IMR-90 (cell line): ENCODE results near the gene AOPEP. TPM values are rescaled to one million over a fixed set of nuclear protein-coding genes. Genes with fewer than 3 reads are reported as not detected.
A peak's percentile ranks its signal among the peaks of the same experiment; 100 is the strongest.

Experiments used
- ATAC-seq: fragments of 200-7000 bp; cut with Tn5 transposase; 2 replicates; pipeline ENCODE4 v1.9.1; 2020; ENCODE audit warnings: low read depth, mild to moderate bottlenecking, moderate library complexity
- BruUV-seq: library from RNA; stranded (reverse); fragments of 400-500 nt; replicated peaks from 2 replicates; lab custom pipeline; 2021; lab: Mats Ljungman, UMichigan
- CTCF ChIA-PET: fragments of 300-600 bp; formaldehyde crosslinking; extraction: SDS; loops from one replicate; lab custom pipeline; 2021; ENCODE audit warnings: antibody characterized with exemption; lab: Yijun Ruan, JAX
- POLR2A ChIA-PET: fragments of 300-600 bp; sonication (Branson Sonifier 250); formaldehyde crosslinking; loops from one replicate; lab custom pipeline; 2022; ENCODE audit warnings: antibody characterized with exemption; ENCODE audit not compliant: unreplicated experiment; lab: Charles Lee
- DNase-seq: peaks from one replicate; pipeline ENCODE4 v3.0.0; 2013
- H2AFZ ChIP-seq: replicated peaks from 2 replicates; pipeline ENCODE3; 2013; ENCODE audit warnings: low read length, mild to moderate bottlenecking; ENCODE audit not compliant: poor library complexity
- H2AK5ac ChIP-seq: 2 replicates; pipeline ENCODE4 v1.6.1; 2013; ENCODE audit warnings: low read depth, low read length, inconsistent platforms
- H2AK9ac ChIP-seq: replicated peaks from 2 replicates; pipeline ENCODE3; 2013; ENCODE audit warnings: mild to moderate bottlenecking, low read depth, low read length, moderate library complexity; ENCODE audit not compliant: poor library complexity
- H2BK120ac ChIP-seq: 2 replicates; pipeline ENCODE4 v1.6.1; 2013; ENCODE audit warnings: low read depth, low read length, inconsistent platforms
- H2BK15ac ChIP-seq: 3 replicates; pipeline ENCODE4 v1.6.1; 2013; ENCODE audit warnings: low read depth, low read length, inconsistent platforms
- H2BK20ac ChIP-seq: 2 replicates; pipeline ENCODE4 v1.6.1; 2013; ENCODE audit warnings: low read depth, mild to moderate bottlenecking, inconsistent platforms, low read length, moderate library complexity
- H2BK5ac ChIP-seq: 2 replicates; pipeline ENCODE4 v1.6.1; 2013; ENCODE audit warnings: mild to moderate bottlenecking, low read depth, low read length, inconsistent platforms; ENCODE audit not compliant: poor library complexity, severe bottlenecking
- H3K14ac ChIP-seq: replicated peaks from 2 replicates; pipeline ENCODE4 v1.6.1; 2013; ENCODE audit warnings: low read depth, low read length, inconsistent platforms
- H3K18ac ChIP-seq: 2 replicates; pipeline ENCODE4 v1.6.1; 2013; ENCODE audit warnings: low read depth, low read length, control low read depth
- H3K23ac ChIP-seq: 2 replicates; pipeline ENCODE4 v1.6.1; 2013; ENCODE audit warnings: low read depth, low read length, inconsistent platforms
- H3K27ac ChIP-seq: 2 replicates; pipeline ENCODE4 v1.5.1; 2013; ENCODE audit warnings: mild to moderate bottlenecking, control low read depth, low read length; ENCODE audit not compliant: insufficient read depth
- H3K27me3 ChIP-seq: 2 replicates; pipeline ENCODE4 v1.6.1; 2013; ENCODE audit warnings: low read length; ENCODE audit not compliant: control insufficient read depth, insufficient read depth
- H3K36me3 ChIP-seq: 2 replicates; pipeline ENCODE4 v1.6.1; 2013; ENCODE audit warnings: low read length, mixed read lengths; ENCODE audit not compliant: control insufficient read depth, insufficient read depth
- H3K4ac ChIP-seq: 2 replicates; pipeline ENCODE4 v1.6.1; 2013; ENCODE audit warnings: low read depth, low read length, inconsistent platforms
- H3K4me1 ChIP-seq: 2 replicates; pipeline ENCODE4 v1.6.1; 2013; ENCODE audit warnings: low read length, mixed read lengths; ENCODE audit not compliant: control insufficient read depth, insufficient read depth
- H3K4me2 ChIP-seq: 2 replicates; pipeline ENCODE4 v1.6.1; 2013; ENCODE audit warnings: low read depth, mild to moderate bottlenecking, control low read depth, low read length, moderate library complexity
- H3K4me3 ChIP-seq: 2 replicates; pipeline ENCODE4 v1.5.1; 2013; ENCODE audit warnings: low read depth, mild to moderate bottlenecking, control low read depth, low read length, moderate library complexity; ENCODE audit not compliant: insufficient read depth
- H3K56ac ChIP-seq: 2 replicates; pipeline ENCODE4 v1.6.1; 2013; ENCODE audit warnings: low read length, inconsistent platforms; ENCODE audit not compliant: insufficient read depth; ENCODE audit errors: extremely low read depth
- H3K79me1 ChIP-seq, 2 experiments: 2 replicates each; pipeline ENCODE4 v1.6.1; 2013; ENCODE audit warnings: low read length in 2 of 2, inconsistent platforms in 1 of 2, low read depth in 1 of 2
- H3K9ac ChIP-seq: 2 replicates; pipeline ENCODE4 v1.6.1; 2013; ENCODE audit warnings: low read depth, low read length, control low read depth
- H3K9me1 ChIP-seq: 2 replicates; pipeline ENCODE4 v1.6.1; 2013; ENCODE audit warnings: low read length, inconsistent platforms; ENCODE audit not compliant: insufficient read depth
- H3K9me3 ChIP-seq: 2 replicates; pipeline ENCODE4 v1.6.1; 2013; ENCODE audit warnings: low read length; ENCODE audit not compliant: control insufficient read depth, insufficient read depth
- H4K20me1 ChIP-seq: 2 replicates; pipeline ENCODE4 v1.6.1; 2013; ENCODE audit warnings: low read length, inconsistent platforms; ENCODE audit not compliant: insufficient read depth
- H4K5ac ChIP-seq: 2 replicates; pipeline ENCODE4 v1.6.1; 2013; ENCODE audit warnings: mild to moderate bottlenecking, low read depth, low read length, control low read depth
- H4K8ac ChIP-seq, 2 experiments: 2 replicates each; pipeline ENCODE4 v1.6.1; 2013; ENCODE audit warnings: low read depth in 2 of 2, low read length in 2 of 2, control low read depth in 1 of 2, inconsistent platforms in 1 of 2
- H4K91ac ChIP-seq: 2 replicates; pipeline ENCODE4 v1.6.1; 2013; ENCODE audit warnings: low read depth, low read length, inconsistent platforms; ENCODE audit not compliant: insufficient read depth
- MAZ ChIP-seq: IDR thresholded peaks from 2 replicates; pipeline ENCODE4 v1.6.1; 2012; ENCODE audit warnings: low read depth, mild to moderate bottlenecking, low read length, improper control_type of control experiment, moderate library complexity, borderline replicate concordance
- NFE2L2 ChIP-seq: fragments of 150-350 bp; IDR thresholded peaks from 2 replicates; pipeline ENCODE4 v1.6.1; 2016; ENCODE audit warnings: low read depth, mild to moderate bottlenecking, low read length
- RAD21 ChIP-seq: IDR thresholded peaks from 2 replicates; pipeline ENCODE4 v1.6.1; 2012; ENCODE audit warnings: low read length, improper control_type of control experiment
- RCOR1 ChIP-seq: IDR thresholded peaks from 2 replicates; pipeline ENCODE4 v1.6.1; 2012; ENCODE audit warnings: mild to moderate bottlenecking, low read length, improper control_type of control experiment; ENCODE audit not compliant: insufficient replicate concordance
- RFX5 ChIP-seq: IDR thresholded peaks from 2 replicates; pipeline ENCODE4 v1.8.0; 2012; ENCODE audit warnings: low read depth, mild to moderate bottlenecking, low read length, moderate library complexity
- SMC3 ChIP-seq: fragments of 150-350 bp; IDR thresholded peaks from 2 replicates; pipeline ENCODE4 v1.6.1; 2016; ENCODE audit warnings: low read depth, mild to moderate bottlenecking, antibody characterized with exemption, low read length, moderate library complexity
- WGBS, 2 experiments: methylation state at CpG; one replicate each; pipeline versions ENCODE4 v1.1.5 to v1.1.7; 2013; ENCODE audit warnings: missing lambda C conversion rate in 2 of 2; ENCODE audit not compliant: insufficient read length in 1 of 2; ENCODE audit errors: extremely low coverage in 2 of 2; 5-methylcytosine and 5-hydroxymethylcytosine counted together
- dilution Hi-C: fragments of 300-500 bp; cut with HindIII; formaldehyde crosslinking; loops from one replicate; pipeline ENCODE4 v1.14.3; 2018; ENCODE audit warnings: low sequenced_read_pairs; ENCODE audit not compliant: unreplicated experiment
- in situ Hi-C: fragments of 300-500 bp; cut with MboI; formaldehyde crosslinking; loops from 3 replicates; pipeline ENCODE4 v1.14.3; 2019; ENCODE audit warnings: low sequenced_read_pairs, inconsistent platforms, mixed read lengths
- intact Hi-C: fragments of 100-400 bp; cut with micrococcal nuclease; formaldehyde crosslinking; loops from 2 replicates; pipeline ENCODE4 v1.10.0; 2022
- polyA plus RNA-seq, 3 experiments: library from polyadenylated mRNA; depleted of rRNA; stranded (reverse); fragments of >200 nt; gene quantifications; 2 replicates each; pipeline ENCODE4 v1.2.3, GENCODE V29; 2012; ENCODE audit warnings: low replicate concordance in 1 of 3
- total RNA-seq: library from RNA; depleted of rRNA; stranded (reverse); fragments of >200 nt; gene quantifications from 2 replicates; pipeline ENCODE4 v1.2.3, GENCODE V29; 2012
- TF ChIP-seq, protein P1 (sequence below): fragments of 150-350 bp; IDR thresholded peaks from 2 replicates; pipeline ENCODE4 v1.6.1; 2017; ENCODE audit warnings: mild to moderate bottlenecking, antibody characterized with exemption, low read length, low read depth
- TF ChIP-seq, protein P2 (sequence below): conservative IDR thresholded peaks from 2 replicates; pipeline ENCODE4 v1.5.1; 2012; ENCODE audit warnings: mild to moderate bottlenecking, low read depth, low read length, improper control_type of control experiment

The AOPEP gene
- total and polyA plus RNA-seq, 2 of the 4 experiments (the other 2 are of a cell fraction): 34.9 to 38.7 TPM

DNA sequence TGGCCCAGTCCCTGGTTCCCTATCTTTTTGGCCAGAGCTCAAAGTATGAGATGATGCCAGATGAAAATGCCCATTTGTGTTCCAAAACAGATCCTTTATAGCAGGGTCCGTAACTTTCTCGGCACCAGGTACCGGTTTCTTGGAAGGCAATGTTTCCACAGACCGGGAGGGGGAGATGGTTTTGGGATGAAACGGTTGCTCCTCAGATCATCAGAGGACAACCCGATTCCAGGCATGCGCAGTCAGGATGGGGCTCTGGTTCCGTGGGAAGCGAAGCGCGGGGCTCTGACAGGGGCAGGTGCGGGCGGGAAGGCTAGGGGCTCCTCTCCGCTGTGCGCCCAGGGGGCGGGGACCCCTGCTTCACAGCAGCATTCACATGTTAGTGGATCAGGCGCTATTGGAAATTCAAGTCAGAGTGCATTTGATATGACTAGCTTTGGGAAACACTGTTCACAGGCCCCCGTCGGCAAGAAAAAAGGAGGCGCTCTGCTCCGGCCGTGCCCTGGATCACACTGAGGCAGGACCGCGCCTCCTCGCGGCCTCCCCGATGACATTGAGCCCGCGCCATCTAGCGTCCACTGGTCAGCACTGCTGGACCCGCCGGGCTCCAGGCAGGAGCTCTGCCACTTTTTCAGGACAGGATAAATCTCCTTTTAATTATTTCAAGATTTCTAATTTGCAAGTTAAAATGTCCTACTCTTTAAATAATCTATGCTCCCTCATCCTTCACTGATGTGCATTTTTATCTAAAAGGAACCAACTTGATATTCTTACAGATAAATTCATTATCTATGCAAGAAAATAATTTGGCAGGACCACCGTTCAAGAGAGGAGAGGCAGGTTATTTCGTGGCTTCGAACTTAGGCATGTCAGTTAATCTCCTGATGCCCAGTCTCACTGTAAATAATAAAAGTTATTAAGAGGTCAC is 401.0 kb downstream of the AOPEP start:
- no TSS peak for BruUV-seq
- Histone ChIP-seq H3K23ac (0 out of 2 replicates have a peak overlapping the region, but pooled peaks have one; percentile 39), H3K9ac (no peak overlapping the region), H3K56ac (no peak overlapping the region), H2BK15ac (no peak overlapping the region), H4K5ac (no peak overlapping the region), H4K20me1 (no peaks in the 10 kb centered on the region), H2BK5ac (no peak overlapping the region), H3K4me1 (peaks cover 2% of the 10 kb centered on the region; the same call in 1 of the 2 replicates), H2AK5ac (no peak overlapping the region), H4K8ac (peak overlapping the region in 1 of 2 experiments; percentile 18; a peak in 1 of 4 replicates), H3K14ac (no peak overlapping the region), H4K91ac (no peak overlapping the region; the same call in 1 of the 2 replicates), H3K18ac (no peak overlapping the region), H3K36me3 (no peaks in the 10 kb centered on the region), H2BK120ac (no peak overlapping the region; the same call in 1 of the 2 replicates), H3K9me3 (no peaks in the 10 kb centered on the region), H2AFZ (peak overlapping the region; percentile 87), H2AK9ac (peak overlapping the region; percentile 60), H3K4me2 (peak overlapping the region; percentile 88), H3K27me3 (no peaks in the 10 kb centered on the region), H2BK20ac (no peak overlapping the region), H3K79me1 (no peaks in the 10 kb centered on the region), H3K27ac (no peak overlapping the region), H3K9me1 (no peaks in the 10 kb centered on the region; the same call in 1 of the 2 replicates), H3K4ac (peak overlapping the region; percentile 40), H3K4me3 (peak overlapping the region; percentile 27; the same call in 1 of the 2 replicates)
- TF ChIP-seq NFE2L2 (no peak), MAZ (peak; percentile 69; the same call in 1 of the 2 replicates), SMC3 (peak; percentile 93), RFX5 (no peak), RAD21 (peak; percentile 87), RCOR1 (no peak)
- TF ChIP-seq, protein P1, sequence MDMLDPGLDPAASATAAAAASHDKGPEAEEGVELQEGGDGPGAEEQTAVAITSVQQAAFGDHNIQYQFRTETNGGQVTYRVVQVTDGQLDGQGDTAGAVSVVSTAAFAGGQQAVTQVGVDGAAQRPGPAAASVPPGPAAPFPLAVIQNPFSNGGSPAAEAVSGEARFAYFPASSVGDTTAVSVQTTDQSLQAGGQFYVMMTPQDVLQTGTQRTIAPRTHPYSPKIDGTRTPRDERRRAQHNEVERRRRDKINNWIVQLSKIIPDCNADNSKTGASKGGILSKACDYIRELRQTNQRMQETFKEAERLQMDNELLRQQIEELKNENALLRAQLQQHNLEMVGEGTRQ: no peak
- TF ChIP-seq, protein P2, sequence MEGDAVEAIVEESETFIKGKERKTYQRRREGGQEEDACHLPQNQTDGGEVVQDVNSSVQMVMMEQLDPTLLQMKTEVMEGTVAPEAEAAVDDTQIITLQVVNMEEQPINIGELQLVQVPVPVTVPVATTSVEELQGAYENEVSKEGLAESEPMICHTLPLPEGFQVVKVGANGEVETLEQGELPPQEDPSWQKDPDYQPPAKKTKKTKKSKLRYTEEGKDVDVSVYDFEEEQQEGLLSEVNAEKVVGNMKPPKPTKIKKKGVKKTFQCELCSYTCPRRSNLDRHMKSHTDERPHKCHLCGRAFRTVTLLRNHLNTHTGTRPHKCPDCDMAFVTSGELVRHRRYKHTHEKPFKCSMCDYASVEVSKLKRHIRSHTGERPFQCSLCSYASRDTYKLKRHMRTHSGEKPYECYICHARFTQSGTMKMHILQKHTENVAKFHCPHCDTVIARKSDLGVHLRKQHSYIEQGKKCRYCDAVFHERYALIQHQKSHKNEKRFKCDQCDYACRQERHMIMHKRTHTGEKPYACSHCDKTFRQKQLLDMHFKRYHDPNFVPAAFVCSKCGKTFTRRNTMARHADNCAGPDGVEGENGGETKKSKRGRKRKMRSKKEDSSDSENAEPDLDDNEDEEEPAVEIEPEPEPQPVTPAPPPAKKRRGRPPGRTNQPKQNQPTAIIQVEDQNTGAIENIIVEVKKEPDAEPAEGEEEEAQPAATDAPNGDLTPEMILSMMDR: peak; percentile 99
- ChIA-PET CTCF (interaction anchor here (0.6 to 6.4 kb wide), 16 partner anchors 9 to 458 kb away, joined by 3 to 47 read pairs (median 4); no protein-coding TSS in a partner anchor), POLR2A (no interaction called here)
- ATAC-seq: peak; percentile 99
- dilution Hi-C loops: no loop called here
- peak; percentile 71 for DNase-seq
- intact Hi-C loops: loop anchor here (1.0 to 10.0 kb wide), 4 partner anchors 213 to 458 kb away; no protein-coding TSS in a partner anchor
- WGBS, 2 experiments: 18% methylated on average over 16 of the region's 35 CpGs; no CpG with 5 or more reads in 1 of the 2 experiments
- in situ Hi-C loops: loop anchor here (5.0 kb wide), 1 partner anchor 445 kb away; no protein-coding TSS in a partner anchor
